ENCODE measurements around the gene EEF1G. TPM values are rescaled to one million over a fixed set of nuclear protein-coding genes. Genes with fewer than 3 reads are reported as not detected.

Gene EEF1G
- polyA plus RNA-seq, 4 donors, result 1,124 to 2,500 (median 2,087) TPM

GRCh38 chr11:62579252-62579651 lies 5.6 kb upstream of the EEF1G start:
- Histone ChIP-seq H3K4me3 (ENCODE audit: low read depth in 1 of 3, low read length in 3 of 3) (no peak overlapping the region), H3K36me3 (ENCODE audit: control insufficient read depth in 3 of 3, insufficient read depth in 2 of 3, low read depth in 1 of 3, low read length in 3 of 3) (peaks cover 4 to 67% (median 5%) of the 10 kb centered on the region in 3 donors), H3K27me3 (ENCODE audit: control insufficient read depth in 3 of 3, insufficient read depth in 3 of 3, low read length in 3 of 3) (no peaks in the 10 kb centered on the region), H3K9me3 (ENCODE audit: control insufficient read depth in 2 of 2, insufficient read depth in 1 of 2, low read depth in 1 of 2, low read length in 1 of 2) (no peaks in the 10 kb centered on the region), H3K4me1 (ENCODE audit: control insufficient read depth in 3 of 3, insufficient read depth in 2 of 3, low read depth in 1 of 3, low read length in 2 of 3) (peaks cover 0 to 24% (median 5%) of the 10 kb centered on the region in 3 donors), H3K27ac (ENCODE audit: low read depth in 1 of 3, low read length in 2 of 3) (no peak overlapping the region)
- DNase-seq (no peak), FAIRE-seq (no peak)
- WGBS, 3 donors, result 95 to 98% (median 98%) methylated on average over 2 of the region's 2 CpGs

GRCh38 chr11:62578541-62578940 lies 4.8 kb upstream of the EEF1G start:
- 95 to 97% (median 97%) methylated on average over 11 of the region's 11 CpGs for WGBS, 3 donors
- no peak for FAIRE-seq

DNA sequence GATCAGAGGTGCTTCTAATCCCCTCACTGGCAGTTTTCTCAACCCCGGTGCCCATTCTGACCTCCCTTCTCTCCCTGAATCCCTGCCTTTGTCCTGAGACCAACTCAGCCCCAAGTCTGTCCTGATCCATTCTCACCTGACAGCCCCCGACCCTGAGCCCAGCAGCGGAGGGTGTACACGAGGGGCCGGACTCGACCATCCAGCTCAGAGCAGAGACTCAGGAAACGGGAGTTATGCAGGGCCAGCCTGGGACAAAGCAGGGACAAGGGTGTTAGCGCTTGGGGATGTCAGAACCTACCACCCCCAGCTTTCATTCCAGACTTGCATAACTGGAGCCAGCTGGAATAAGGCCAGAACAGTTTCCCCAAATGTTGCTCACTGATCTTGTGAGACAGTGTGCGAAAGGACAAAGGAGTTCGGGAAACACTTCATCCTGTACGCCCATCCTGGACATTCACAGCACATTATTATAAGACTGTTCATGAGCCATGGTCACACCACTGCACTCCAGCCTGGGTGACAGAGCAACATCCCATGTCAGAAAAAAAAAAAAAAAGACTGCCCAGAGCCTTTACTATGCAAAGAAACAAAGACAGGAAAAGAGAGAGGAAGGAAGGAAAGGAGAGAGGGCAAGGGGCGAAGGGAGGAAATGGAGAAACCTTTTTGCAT lies 3.5 kb upstream of the EEF1G start:
- Histone ChIP-seq H3K4me3 (ENCODE audit: low read depth in 1 of 3, low read length in 3 of 3) (no peak overlapping the region), H3K9me3 (ENCODE audit: control insufficient read depth in 2 of 2, insufficient read depth in 1 of 2, low read depth in 1 of 2, low read length in 1 of 2) (no peaks in the 10 kb centered on the region), H3K4me1 (ENCODE audit: control insufficient read depth in 3 of 3, insufficient read depth in 2 of 3, low read depth in 1 of 3, low read length in 2 of 3) (peaks cover 0 to 29% (median 5%) of the 10 kb centered on the region in 3 donors), H3K27me3 (ENCODE audit: control insufficient read depth in 3 of 3, insufficient read depth in 3 of 3, low read length in 3 of 3) (no peaks in the 10 kb centered on the region), H3K36me3 (ENCODE audit: control insufficient read depth in 3 of 3, insufficient read depth in 2 of 3, low read depth in 1 of 3, low read length in 3 of 3) (peaks cover 2 to 65% (median 5%) of the 10 kb centered on the region in 3 donors), H3K27ac (ENCODE audit: low read depth in 1 of 3, low read length in 2 of 3) (peak overlapping the region in 2 of 3 donors; percentile 38 to 74)
- FAIRE-seq, result no peak
- peak in 1 of 2 donors; percentile 21 for DNase-seq
- 70 to 78% (median 73%) methylated on average over 12 of the region's 12 CpGs for whole genome bisulfite sequencing, 3 donors

More at GRCh38 chr11:62578541-62578940, 4.8 kb upstream of the EEF1G start:
- no peaks in the 10 kb centered on the region for H3K27me3 ChIP-seq (ENCODE audit: control insufficient read depth in 3 of 3, insufficient read depth in 3 of 3, low read length in 3 of 3)
- no peak overlapping the region for H3K4me3 ChIP-seq (ENCODE audit: low read depth in 1 of 3, low read length in 3 of 3)
- no peak for DNase-seq
- H3K9me3 ChIP-seq (ENCODE audit: control insufficient read depth in 2 of 2, insufficient read depth in 1 of 2, low read depth in 1 of 2, low read length in 1 of 2), result no peaks in the 10 kb centered on the region
- H3K27ac ChIP-seq (ENCODE audit: low read depth in 1 of 3, low read length in 2 of 3), result no peak overlapping the region
- H3K4me1 ChIP-seq (ENCODE audit: control insufficient read depth in 3 of 3, insufficient read depth in 2 of 3, low read depth in 1 of 3, low read length in 2 of 3), result peaks cover 0 to 24% (median 5%) of the 10 kb centered on the region in 3 donors
- peaks cover 4 to 64% (median 5%) of the 10 kb centered on the region in 3 donors for H3K36me3 ChIP-seq (ENCODE audit: control insufficient read depth in 3 of 3, insufficient read depth in 2 of 3, low read depth in 1 of 3, low read length in 3 of 3)

DNA sequence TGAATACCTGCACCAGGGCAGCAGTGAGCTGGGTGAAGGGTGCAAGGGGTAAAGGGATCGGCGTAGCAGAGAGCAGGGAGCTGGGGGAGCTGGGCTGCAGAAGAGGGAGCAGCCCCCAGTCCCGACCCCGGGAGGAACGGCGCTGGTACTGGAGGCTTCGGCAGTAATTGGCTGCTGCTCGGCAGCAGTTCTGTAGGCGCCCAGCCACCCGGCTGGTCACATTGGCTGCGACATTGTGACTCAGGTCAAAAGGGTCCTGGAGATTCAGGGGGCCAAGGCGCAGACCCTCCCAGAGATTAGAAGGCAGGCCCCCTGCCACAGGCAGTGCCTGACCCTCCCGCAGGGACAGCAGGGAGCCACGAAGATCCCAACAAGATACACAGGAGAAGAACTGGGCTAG lies 2.1 kb upstream of the EEF1G start:
- H3K27me3 ChIP-seq (ENCODE audit: control insufficient read depth in 3 of 3, insufficient read depth in 3 of 3, low read length in 3 of 3), result no peaks in the 10 kb centered on the region
- H3K9me3 ChIP-seq (ENCODE audit: control insufficient read depth in 2 of 2, insufficient read depth in 1 of 2, low read depth in 1 of 2, low read length in 1 of 2), result no peaks in the 10 kb centered on the region
- FAIRE-seq (no peak), DNase-seq (no peak)
- no peak overlapping the region for H3K4me3 ChIP-seq (ENCODE audit: low read depth in 1 of 3, low read length in 3 of 3)
- peak overlapping the region in 1 of 3 donors; percentile 89 for H3K27ac ChIP-seq (ENCODE audit: low read depth in 1 of 3, low read length in 2 of 3)
- peaks cover 0 to 31% (median 5%) of the 10 kb centered on the region in 3 donors for H3K4me1 ChIP-seq (ENCODE audit: control insufficient read depth in 3 of 3, insufficient read depth in 2 of 3, low read depth in 1 of 3, low read length in 2 of 3)
- peaks cover 0 to 61% (median 4%) of the 10 kb centered on the region in 3 donors for H3K36me3 ChIP-seq (ENCODE audit: control insufficient read depth in 3 of 3, insufficient read depth in 2 of 3, low read depth in 1 of 3, low read length in 3 of 3)
- WGBS, 3 donors, result 89 to 92% (median 92%) methylated on average over 14 of the region's 14 CpGs

GRCh38 chr11:62575156-62575555 lies 1.5 kb upstream of the EEF1G start:
- DNase-seq (peak in 1 of 2 donors; percentile 42), FAIRE-seq (no peak)
- Histone ChIP-seq H3K4me1 (ENCODE audit: control insufficient read depth in 3 of 3, insufficient read depth in 2 of 3, low read depth in 1 of 3, low read length in 2 of 3) (peaks cover 0 to 31% (median 5%) of the 10 kb centered on the region in 3 donors), H3K4me3 (ENCODE audit: low read depth in 1 of 3, low read length in 3 of 3) (peak overlapping the region in 2 of 3 donors; percentile 55 to 85), H3K27me3 (ENCODE audit: control insufficient read depth in 3 of 3, insufficient read depth in 3 of 3, low read length in 3 of 3) (no peaks in the 10 kb centered on the region), H3K9me3 (ENCODE audit: control insufficient read depth in 2 of 2, insufficient read depth in 1 of 2, low read depth in 1 of 2, low read length in 1 of 2) (no peaks in the 10 kb centered on the region), H3K36me3 (ENCODE audit: control insufficient read depth in 3 of 3, insufficient read depth in 2 of 3, low read depth in 1 of 3, low read length in 3 of 3) (peaks cover 0 to 65% (median 4%) of the 10 kb centered on the region in 3 donors), H3K27ac (ENCODE audit: low read depth in 1 of 3, low read length in 2 of 3) (peak overlapping the region; percentile 1 to 89 (median 79))
- 33 to 56% (median 35%) methylated on average over 16 to 17 of the region's 17 CpGs for WGBS, 3 donors

GRCh38 chr11:62574363-62575071 lies 826 bp upstream of the EEF1G start:
- H3K27ac ChIP-seq (ENCODE audit: low read depth in 1 of 3, low read length in 2 of 3), result peak overlapping the region; percentile 56 to 89 (median 79)
- H3K36me3 ChIP-seq (ENCODE audit: control insufficient read depth in 3 of 3, insufficient read depth in 2 of 3, low read depth in 1 of 3, low read length in 3 of 3), result peaks cover 0 to 62% (median 8%) of the 10 kb centered on the region in 3 donors
- DNase-seq (no peak), FAIRE-seq (no peak)
- WGBS, 3 donors, result 1% methylated on average over 33 of the region's 33 CpGs
- H3K4me3 ChIP-seq (ENCODE audit: low read depth in 1 of 3, low read length in 3 of 3), result peak overlapping the region; percentile 33 to 85 (median 55)
- no peaks in the 10 kb centered on the region for H3K27me3 ChIP-seq (ENCODE audit: control insufficient read depth in 3 of 3, insufficient read depth in 3 of 3, low read length in 3 of 3)
- H3K9me3 ChIP-seq (ENCODE audit: control insufficient read depth in 2 of 2, insufficient read depth in 1 of 2, low read depth in 1 of 2, low read length in 1 of 2), result no peaks in the 10 kb centered on the region
- peaks cover 0 to 31% (median 5%) of the 10 kb centered on the region in 3 donors for H3K4me1 ChIP-seq (ENCODE audit: control insufficient read depth in 3 of 3, insufficient read depth in 2 of 3, low read depth in 1 of 3, low read length in 2 of 3)

- FAIRE-seq (no peak), DNase-seq (peak; percentile 33 to 45)
- 0 to 1% (median 1%) methylated on average over 33 of the region's 33 CpGs for WGBS, 3 donors
- peaks cover 0 to 66% (median 6%) of the 10 kb centered on the region in 3 donors for H3K36me3 ChIP-seq (ENCODE audit: control insufficient read depth in 3 of 3, insufficient read depth in 2 of 3, low read depth in 1 of 3, low read length in 3 of 3)
- H3K27ac ChIP-seq (ENCODE audit: low read depth in 1 of 3, low read length in 2 of 3), result peak overlapping the region; percentile 12 to 59 (median 54)
- H3K4me1 ChIP-seq (ENCODE audit: control insufficient read depth in 3 of 3, insufficient read depth in 2 of 3, low read depth in 1 of 3, low read length in 2 of 3), result peaks cover 0 to 31% (median 5%) of the 10 kb centered on the region in 3 donors
- peak overlapping the region; percentile 60 to 85 (median 74) for H3K4me3 ChIP-seq (ENCODE audit: low read depth in 1 of 3, low read length in 3 of 3)
- no peaks in the 10 kb centered on the region for H3K27me3 ChIP-seq (ENCODE audit: control insufficient read depth in 3 of 3, insufficient read depth in 3 of 3, low read length in 3 of 3)
- no peaks in the 10 kb centered on the region for H3K9me3 ChIP-seq (ENCODE audit: control insufficient read depth in 2 of 2, insufficient read depth in 1 of 2, low read depth in 1 of 2, low read length in 1 of 2)
Measured at GRCh38 chr11:62573006-62573591, 592 bp downstream of the EEF1G start.

- H3K27ac ChIP-seq (ENCODE audit: low read depth in 1 of 3, low read length in 2 of 3), result no peak overlapping the region
- no peak for FAIRE-seq
- no peak for DNase-seq
- no peaks in the 10 kb centered on the region for H3K9me3 ChIP-seq (ENCODE audit: control insufficient read depth in 2 of 2, insufficient read depth in 1 of 2, low read depth in 1 of 2, low read length in 1 of 2)
- peak overlapping the region in 2 of 3 donors; percentile 60 to 85 for H3K4me3 ChIP-seq (ENCODE audit: low read depth in 1 of 3, low read length in 3 of 3)
- peaks cover 0 to 31% (median 5%) of the 10 kb centered on the region in 3 donors for H3K4me1 ChIP-seq (ENCODE audit: control insufficient read depth in 3 of 3, insufficient read depth in 2 of 3, low read depth in 1 of 3, low read length in 2 of 3)
- H3K27me3 ChIP-seq (ENCODE audit: control insufficient read depth in 3 of 3, insufficient read depth in 3 of 3, low read length in 3 of 3), result no peaks in the 10 kb centered on the region
- H3K36me3 ChIP-seq (ENCODE audit: control insufficient read depth in 3 of 3, insufficient read depth in 2 of 3, low read depth in 1 of 3, low read length in 3 of 3), result peaks cover 0 to 69% (median 6%) of the 10 kb centered on the region in 3 donors
- WGBS, 3 donors, result 72 to 79% (median 74%) methylated on average over 12 of the region's 12 CpGs
Measured at GRCh38 chr11:62572431-62572830, 1.3 kb downstream of the EEF1G start.

Data from small intestine (tissue), 7 donors.